Naive thymus-derived CD4-positive, alpha-beta T cell (primary cell): ENCODE results near the gene SLC49A4. TPM values are rescaled to one million over a fixed set of nuclear protein-coding genes. Genes with fewer than 3 reads are reported as not detected.

Source experiments
- ATAC-seq: fragments of 150-1000 bp; cut with Tn5 transposase; 2 replicates; pipeline ENCODE4 v1.10.0; 2021; ENCODE audit warnings: mild to moderate bottlenecking, moderate library complexity
- CTCF ChIA-PET: fragments of 350-600 bp; sonication (Branson Sonifier 250); formaldehyde crosslinking; loops from one replicate; lab custom pipeline; 2021; ENCODE audit warnings: antibody characterized with exemption; lab: Charles Lee
- POLR2A ChIA-PET: fragments of 350-600 bp; sonication (Branson Sonifier 250); formaldehyde crosslinking; loops from one replicate; lab custom pipeline; 2021; ENCODE audit warnings: antibody characterized with exemption, inconsistent platforms; lab: Charles Lee
- DNase-seq, 9 donors: peaks; one replicate each; pipeline versions ENCODE4 v3.0.0 to v3.0.0-alpha.2; 2020 to 2022; ENCODE audit warnings: mixed read lengths in 1 of 9
- H3K27ac ChIP-seq: one replicate; pipeline ENCODE4 v1.7.0; 2013; ENCODE audit warnings: mild to moderate bottlenecking, low read depth, low read length, moderate library complexity
- H3K27me3 ChIP-seq, 2 donors: one replicate each; pipeline ENCODE4 v1.7.0; 2013; ENCODE audit warnings: low read length in 2 of 2, mild to moderate bottlenecking in 2 of 2, moderate library complexity in 2 of 2; ENCODE audit not compliant: control insufficient read depth in 2 of 2, insufficient read depth in 2 of 2
- H3K36me3 ChIP-seq, 3 experiments: 1 replicate in 2 of 3; 2 replicates in 1 of 3; pipeline ENCODE4 v1.7.0; 2013; ENCODE audit warnings: low read length in 3 of 3, mild to moderate bottlenecking in 3 of 3, moderate library complexity in 1 of 3; ENCODE audit not compliant: insufficient read depth in 3 of 3, control insufficient read depth in 2 of 3
- H3K4me1 ChIP-seq, 2 donors: one replicate each; pipeline ENCODE4 v1.7.0; 2013; ENCODE audit warnings: low read length in 2 of 2, mild to moderate bottlenecking in 2 of 2, moderate library complexity in 1 of 2; ENCODE audit not compliant: control insufficient read depth in 2 of 2, insufficient read depth in 2 of 2
- H3K4me3 ChIP-seq: 2 replicates; pipeline ENCODE4 v1.7.0; 2013; ENCODE audit warnings: mild to moderate bottlenecking, low read length
- H3K9me3 ChIP-seq, 3 experiments: 1 replicate in 2 of 3; 2 replicates in 1 of 3; pipeline ENCODE4 v1.7.0; 2013; ENCODE audit warnings: low read length in 3 of 3; ENCODE audit not compliant: control insufficient read depth in 2 of 3
- H3K27ac Mint-ChIP-seq, 9 donors: one replicate each; pipeline ENCODE4 v1.8.0; 2020 to 2022; ENCODE audit warnings: mixed read lengths in 9 of 9, mild to moderate bottlenecking in 8 of 9, moderate library complexity in 5 of 9, inconsistent platforms in 2 of 9
- H3K27me3 Mint-ChIP-seq, 5 donors: one replicate each; pipeline ENCODE4 v1.8.0; 2021 to 2022; ENCODE audit warnings: mixed read lengths in 5 of 5, mild to moderate bottlenecking in 1 of 5
- H3K36me3 Mint-ChIP-seq, 5 donors: one replicate each; pipeline ENCODE4 v1.8.0; 2020 to 2022; ENCODE audit warnings: mixed read lengths in 5 of 5, mild to moderate bottlenecking in 3 of 5, inconsistent platforms in 1 of 5
- H3K4me1 Mint-ChIP-seq, 7 donors: one replicate each; pipeline ENCODE4 v1.8.0; 2020 to 2022; ENCODE audit warnings: mixed read lengths in 7 of 7, mild to moderate bottlenecking in 3 of 7, inconsistent platforms in 1 of 7
- H3K4me3 Mint-ChIP-seq, 10 donors: one replicate each; pipeline ENCODE4 v1.8.0; 2020 to 2022; ENCODE audit warnings: mild to moderate bottlenecking in 10 of 10, mixed read lengths in 10 of 10, moderate library complexity in 6 of 10, inconsistent platforms in 2 of 10
- H3K9me3 Mint-ChIP-seq, 11 donors: one replicate each; pipeline ENCODE4 v1.8.0; 2020 to 2022; ENCODE audit warnings: mixed read lengths in 11 of 11, mild to moderate bottlenecking in 4 of 11, inconsistent platforms in 1 of 11, moderate library complexity in 1 of 11
- intact Hi-C, 2 donors: fragments of 100-400 bp; cut with micrococcal nuclease; formaldehyde crosslinking; loops; one replicate each; pipeline ENCODE4 v1.15.1; 2023
- polyA plus RNA-seq, 2 donors: library from polyadenylated mRNA; unstranded; fragments of 300-500 nt; fragmentation: Illumina TruSeq; gene quantifications; one replicate each; pipeline ENCODE4 v1.2.3, GENCODE V29; 2021
- total RNA-seq, 6 experiments: library from RNA in 5 of 6; stranded (reverse) in 5 of 6; gene quantifications; 1 replicate in 5 of 6; 2 replicates in 1 of 6; pipeline ENCODE4 v1.2.3 and lab custom pipeline; 2021 to 2026

Gene SLC49A4
- total and polyA plus RNA-seq, 7 experiments from 2014 or later: 1.9 to 12.9 (median 8.4) TPM

GRCh38 chr3:122886946-122887345, 92.1 kb downstream of the SLC49A4 start:
- H3K36me3 ChIP-seq: no peaks in the 10 kb centered on the region
- Mint-ChIP-seq H3K9me3 (no peaks in the 10 kb centered on the region), H3K4me1 (peaks cover 0 to 13% (median 11%) of the 10 kb centered on the region in 7 donors), H3K27me3 (peaks cover 0 to 2% (median 0%) of the 10 kb centered on the region in 5 donors), H3K36me3 (peaks cover 0 to 7% (median 0%) of the 10 kb centered on the region in 5 donors), H3K27ac (no peak overlapping the region), H3K4me3 (no peak overlapping the region)
- CTCF ChIA-PET: no interaction called here
- H3K4me1 ChIP-seq: no peaks in the 10 kb centered on the region
- no peak overlapping the region for H3K4me3 ChIP-seq
- no peaks in the 10 kb centered on the region for H3K27me3 ChIP-seq
- ATAC-seq: no peak
- DNase-seq: no peak
- H3K9me3 ChIP-seq: no peaks in the 10 kb centered on the region
- intact Hi-C loops: no loop called here
- H3K27ac ChIP-seq: no peak overlapping the region
- POLR2A ChIA-PET: no interaction called here

GRCh38 chr3:122890077-122890719, 95.3 kb downstream of the SLC49A4 start:
- Histone ChIP-seq H3K9me3 (no peaks in the 10 kb centered on the region), H3K4me3 (no peak overlapping the region), H3K27me3 (no peaks in the 10 kb centered on the region), H3K4me1 (peaks cover 0 to 6% of the 10 kb centered on the region in 2 donors), H3K27ac (no peak overlapping the region), H3K36me3 (no peaks in the 10 kb centered on the region)
- Mint-ChIP-seq H3K4me1 (peaks cover 5 to 22% (median 11%) of the 10 kb centered on the region in 7 donors), H3K36me3 (peaks cover 0 to 7% (median 0%) of the 10 kb centered on the region in 5 donors), H3K27me3 (no peaks in the 10 kb centered on the region), H3K27ac (peak overlapping the region in 2 of 9 donors; percentile 22 to 54), H3K4me3 (peak overlapping the region in 1 of 10 donors; percentile 0), H3K9me3 (no peaks in the 10 kb centered on the region)
- ATAC-seq (peak; percentile 46), DNase-seq (no peak)
- intact Hi-C loops: no loop called here
- POLR2A ChIA-PET: no interaction called here
- CTCF ChIA-PET: no interaction called here

- Mint-ChIP-seq H3K27me3 (peaks cover 0 to 5% (median 0%) of the 10 kb centered on the region in 5 donors), H3K36me3 (peaks cover 0 to 4% (median 0%) of the 10 kb centered on the region in 5 donors), H3K4me1 (peaks cover 5 to 22% (median 11%) of the 10 kb centered on the region in 7 donors), H3K4me3 (no peak overlapping the region), H3K9me3 (no peaks in the 10 kb centered on the region), H3K27ac (no peak overlapping the region)
- H3K27me3 ChIP-seq: no peaks in the 10 kb centered on the region
- ATAC-seq (no peak), DNase-seq (no peak)
- H3K36me3 ChIP-seq: no peaks in the 10 kb centered on the region
- H3K9me3 ChIP-seq: no peaks in the 10 kb centered on the region
- H3K4me3 ChIP-seq: no peak overlapping the region
- ChIA-PET CTCF (no interaction called here), POLR2A (interaction anchor here (0.5 kb wide), 1 partner anchor 9 kb away, joined by 3 read pairs; no protein-coding TSS in a partner anchor)
- intact Hi-C loops: no loop called here
- H3K4me1 ChIP-seq: peaks cover 0 to 6% of the 10 kb centered on the region in 2 donors
- H3K27ac ChIP-seq: no peak overlapping the region
Observed at GRCh38 chr3:122890720-122891220, 95.9 kb downstream of the SLC49A4 start.

- H3K4me1 Mint-ChIP-seq: peaks cover 5 to 22% (median 11%) of the 10 kb centered on the region in 7 donors
- intact Hi-C loops: no loop called here
- peaks cover 0 to 14% (median 5%) of the 10 kb centered on the region in 5 donors for H3K27me3 Mint-ChIP-seq
- no peak overlapping the region for H3K4me3 Mint-ChIP-seq
- ChIA-PET POLR2A (no interaction called here), CTCF (no interaction called here)
- Histone ChIP-seq H3K9me3 (no peaks in the 10 kb centered on the region), H3K36me3 (no peaks in the 10 kb centered on the region), H3K4me1 (peaks cover 0 to 6% of the 10 kb centered on the region in 2 donors), H3K27me3 (no peaks in the 10 kb centered on the region), H3K27ac (no peak overlapping the region), H3K4me3 (no peak overlapping the region)
- ATAC-seq (no peak), DNase-seq (no peak)
- H3K9me3 Mint-ChIP-seq: no peaks in the 10 kb centered on the region
- H3K27ac Mint-ChIP-seq: no peak overlapping the region
- no peaks in the 10 kb centered on the region for H3K36me3 Mint-ChIP-seq
Observed at GRCh38 chr3:122892118-122892960, 97.5 kb downstream of the SLC49A4 start.

- Histone ChIP-seq H3K4me1 (peaks cover 0 to 6% of the 10 kb centered on the region in 2 donors), H3K27ac (no peak overlapping the region), H3K9me3 (no peaks in the 10 kb centered on the region), H3K4me3 (no peak overlapping the region), H3K27me3 (no peaks in the 10 kb centered on the region), H3K36me3 (no peaks in the 10 kb centered on the region)
- DNase-seq (no peak), ATAC-seq (no peak)
- ChIA-PET POLR2A (no interaction called here), CTCF (no interaction called here)
- Mint-ChIP-seq H3K36me3 (no peaks in the 10 kb centered on the region), H3K4me1 (peaks cover 5 to 22% (median 11%) of the 10 kb centered on the region in 7 donors), H3K27me3 (peaks cover 0 to 15% (median 5%) of the 10 kb centered on the region in 5 donors), H3K9me3 (no peaks in the 10 kb centered on the region), H3K4me3 (no peak overlapping the region), H3K27ac (no peak overlapping the region)
- intact Hi-C loops: no loop called here
Observed at GRCh38 chr3:122893282-122893681, 98.4 kb downstream of the SLC49A4 start.

GRCh38 chr3:122893754-122894668, 99.1 kb downstream of the SLC49A4 start:
- peaks cover 0 to 6% of the 10 kb centered on the region in 2 donors for H3K4me1 ChIP-seq
- Mint-ChIP-seq H3K4me3 (no peak overlapping the region), H3K36me3 (no peaks in the 10 kb centered on the region), H3K27ac (no peak overlapping the region), H3K27me3 (peaks cover 0 to 22% (median 5%) of the 10 kb centered on the region in 5 donors), H3K4me1 (peaks cover 6 to 22% (median 10%) of the 10 kb centered on the region in 7 donors), H3K9me3 (no peaks in the 10 kb centered on the region)
- H3K36me3 ChIP-seq: no peaks in the 10 kb centered on the region
- no peaks in the 10 kb centered on the region for H3K9me3 ChIP-seq
- H3K4me3 ChIP-seq: no peak overlapping the region
- no peak for DNase-seq
- intact Hi-C loops: no loop called here
- ATAC-seq: no peak
- POLR2A ChIA-PET: no interaction called here
- H3K27ac ChIP-seq: no peak overlapping the region
- CTCF ChIA-PET: no interaction called here
- H3K27me3 ChIP-seq: no peaks in the 10 kb centered on the region
